Hepatocyte (in vitro differentiated cells): Measurements from ENCODE around the gene NR3C2. TPM values are rescaled to one million over a fixed set of nuclear protein-coding genes. Genes with fewer than 3 reads are reported as not detected.

ENCODE experiments used
- DNase-seq: peaks from one replicate; pipeline ENCODE4 v3.0.0-alpha.2; 2016; ENCODE audit warnings: low spot score
- H2AFZ ChIP-seq: fragments of 200-600 bp; sonication (generic); 2 replicates; pipeline ENCODE4 v1.6.0; 2016; ENCODE audit warnings: antibody characterized with exemption, mild to moderate bottlenecking
- H3K27ac ChIP-seq: fragments of 200-600 bp; sonication (generic); 2 replicates; pipeline ENCODE4 v1.5.1; 2016; ENCODE audit warnings: mild to moderate bottlenecking
- H3K27me3 ChIP-seq: fragments of 200-600 bp; sonication (generic); 2 replicates; pipeline ENCODE4 v1.6.1; 2016
- H3K36me3 ChIP-seq: fragments of 200-600 bp; sonication (generic); replicated peaks from 2 replicates; pipeline ENCODE4 v1.5.1; 2016; ENCODE audit warnings: low read depth; ENCODE audit not compliant: insufficient read depth
- H3K4me1 ChIP-seq: fragments of 200-600 bp; sonication (generic); 2 replicates; pipeline ENCODE4 v1.5.1; 2016; ENCODE audit warnings: mild to moderate bottlenecking, moderate library complexity; ENCODE audit not compliant: insufficient read depth
- H3K4me2 ChIP-seq: fragments of 200-600 bp; sonication (generic); 2 replicates; pipeline ENCODE4 v1.6.0; 2016
- H3K4me3 ChIP-seq: fragments of 200-600 bp; sonication (generic); 2 replicates; pipeline ENCODE4 v1.5.1; 2016; ENCODE audit warnings: mild to moderate bottlenecking
- H3K79me2 ChIP-seq: fragments of 200-600 bp; sonication (generic); 2 replicates; pipeline ENCODE4 v1.6.0; 2017; ENCODE audit warnings: mild to moderate bottlenecking
- H3K9me2 ChIP-seq: fragments of 200-600 bp; sonication (generic); replicated peaks from 2 replicates; pipeline ENCODE4 v1.6.0; 2017; ENCODE audit warnings: mild to moderate bottlenecking; ENCODE audit not compliant: insufficient read depth
- H3K9me3 ChIP-seq: fragments of 200-600 bp; sonication (generic); 2 replicates; pipeline ENCODE4 v1.5.1; 2016; ENCODE audit warnings: low read depth, mild to moderate bottlenecking
- H4K20me1 ChIP-seq: fragments of 200-600 bp; sonication (generic); 2 replicates; pipeline ENCODE4 v1.6.0; 2016; ENCODE audit warnings: mild to moderate bottlenecking; ENCODE audit not compliant: insufficient read depth, poor library complexity, severe bottlenecking
- CTCF ChIP-seq: fragments of 200-600 bp; sonication (generic); IDR thresholded peaks from 2 replicates; pipeline ENCODE4 v1.5.1; 2016; ENCODE audit warnings: antibody characterized with exemption, mild to moderate bottlenecking; ENCODE audit not compliant: poor library complexity
- EZH2 ChIP-seq: fragments of 200-600 bp; sonication (generic); IDR thresholded peaks from 2 replicates; pipeline ENCODE4 v1.6.1; 2016; ENCODE audit warnings: antibody characterized with exemption, mild to moderate bottlenecking, borderline replicate concordance
- EZH2phosphoT487 ChIP-seq: fragments of 200-600 bp; sonication (generic); IDR thresholded peaks from one replicate; pipeline ENCODE4 v1.6.1; 2018; ENCODE audit warnings: antibody characterized with exemption, mild to moderate bottlenecking, low read depth, moderate library complexity; ENCODE audit not compliant: unreplicated experiment, severe bottlenecking
- WGBS: methylation state at CpG from one replicate; pipeline ENCODE4 v1.1.6; 2016; ENCODE audit warnings: low lambda C conversion rate; ENCODE audit errors: missing lambda C conversion rate; 5-methylcytosine and 5-hydroxymethylcytosine counted together
- polyA plus RNA-seq: library from polyadenylated mRNA; unstranded; fragments of >200 nt; fragmentation: Nextera tagmentation; extraction: Ambion mirVana; gene quantifications from 2 replicates; pipeline ENCODE4 v1.2.1, GENCODE V29; 2016
- total RNA-seq: library from RNA; depleted of rRNA; stranded (reverse); fragments of >200 nt; gene quantifications from 2 replicates; pipeline ENCODE4 v1.2.3, GENCODE V29; 2014

The NR3C2 gene
- total and polyA plus RNA-seq, 2 experiments from 2014 or later, result 2.3 to 7.1 TPM

DNA sequence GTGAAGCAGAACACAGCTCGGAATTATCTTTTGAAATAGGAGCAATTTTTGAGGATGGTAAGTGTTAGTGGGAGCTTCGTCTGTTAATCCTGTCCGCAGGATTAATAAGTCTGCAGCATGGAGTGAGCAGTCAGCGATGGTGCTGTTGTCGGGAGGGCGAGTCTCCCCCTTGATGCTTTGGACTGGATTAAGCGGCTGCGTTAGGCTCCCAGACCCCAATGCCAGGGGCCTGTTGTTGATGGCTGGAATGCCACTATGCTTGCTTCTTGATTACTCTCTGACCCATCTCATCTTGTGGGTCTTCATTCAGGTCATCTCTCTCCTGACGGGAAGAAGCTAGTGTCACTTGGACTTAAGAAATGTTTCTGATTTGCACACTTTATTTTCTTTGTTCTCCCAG is 377.8 kb downstream of the NR3C2 start:
- no peaks in the 10 kb centered on the region for H3K9me2 ChIP-seq
- H3K27me3 ChIP-seq, result no peaks in the 10 kb centered on the region
- H2AFZ ChIP-seq, result no peak overlapping the region
- no peaks in the 10 kb centered on the region for H3K4me1 ChIP-seq
- TF ChIP-seq EZH2 (no peak), EZH2phosphoT487 (no peak), CTCF (no peak)
- H3K4me3 ChIP-seq, result no peak overlapping the region
- no peaks in the 10 kb centered on the region for H3K9me3 ChIP-seq
- no peaks in the 10 kb centered on the region for H4K20me1 ChIP-seq
- H3K4me2 ChIP-seq, result no peak overlapping the region
- no peak for DNase-seq
- H3K79me2 ChIP-seq, result no peaks in the 10 kb centered on the region
- H3K36me3 ChIP-seq, result no peaks in the 10 kb centered on the region
- no peak overlapping the region for H3K27ac ChIP-seq
- 96% methylated on average over 9 of the region's 9 CpGs for WGBS

GRCh38 chr4:148062301-148062950 is 379.8 kb downstream of the NR3C2 start:
- no peaks in the 10 kb centered on the region for H3K79me2 ChIP-seq
- H3K9me2 ChIP-seq, result no peaks in the 10 kb centered on the region
- no peak overlapping the region for H3K27ac ChIP-seq
- TF ChIP-seq CTCF (no peak), EZH2 (no peak), EZH2phosphoT487 (no peak)
- H3K4me3 ChIP-seq, result no peak overlapping the region
- DNase-seq, result no peak
- no peaks in the 10 kb centered on the region for H3K27me3 ChIP-seq
- no peaks in the 10 kb centered on the region for H3K9me3 ChIP-seq
- H2AFZ ChIP-seq, result no peak overlapping the region
- H3K4me2 ChIP-seq, result no peak overlapping the region
- 90% methylated on average over 10 of the region's 10 CpGs for WGBS
- H3K4me1 ChIP-seq, result no peaks in the 10 kb centered on the region
- no peaks in the 10 kb centered on the region for H3K36me3 ChIP-seq
- H4K20me1 ChIP-seq, result no peaks in the 10 kb centered on the region

DNA sequence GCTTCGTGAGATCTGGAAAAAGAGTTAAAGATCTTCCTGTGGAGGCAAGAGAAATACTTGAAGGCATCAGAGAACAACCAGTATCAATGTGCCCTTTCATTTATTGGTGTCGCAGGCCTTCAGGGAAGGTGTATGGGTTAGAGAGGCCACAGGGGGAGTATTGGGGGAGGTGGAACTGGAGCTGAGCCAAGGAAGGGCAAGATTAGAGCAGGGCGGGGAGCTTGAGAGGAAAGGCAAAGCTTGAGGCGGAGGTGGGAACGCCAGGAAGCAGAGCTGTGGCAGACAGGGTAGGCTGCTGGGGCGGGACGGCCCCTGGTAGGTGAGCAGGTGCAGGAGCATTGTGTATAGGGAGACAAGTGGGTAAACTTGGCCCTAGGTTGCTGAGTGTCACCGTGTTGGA is 380.4 kb downstream of the NR3C2 start:
- Histone ChIP-seq H3K79me2 (peaks cover 5% of the 10 kb centered on the region), H3K9me3 (no peaks in the 10 kb centered on the region), H4K20me1 (no peaks in the 10 kb centered on the region), H2AFZ (no peak overlapping the region), H3K9me2 (no peaks in the 10 kb centered on the region), H3K4me2 (no peak overlapping the region), H3K27me3 (no peaks in the 10 kb centered on the region), H3K4me3 (no peak overlapping the region), H3K27ac (no peak overlapping the region), H3K36me3 (no peaks in the 10 kb centered on the region), H3K4me1 (no peaks in the 10 kb centered on the region)
- 72% methylated on average over 8 of the region's 8 CpGs for WGBS
- no peak for TF ChIP-seq EZH2
- TF ChIP-seq EZH2phosphoT487, result no peak
- no peak for TF ChIP-seq CTCF
- no peak for DNase-seq
